Measurements from ENCODE around the gene IL17RC. TPM values are rescaled to one million over a fixed set of nuclear protein-coding genes. Genes with fewer than 3 reads are reported as not detected.

The IL17RC gene
- total RNA-seq, 1 experiment from 2014 or later: 23.6 TPM

DNA sequence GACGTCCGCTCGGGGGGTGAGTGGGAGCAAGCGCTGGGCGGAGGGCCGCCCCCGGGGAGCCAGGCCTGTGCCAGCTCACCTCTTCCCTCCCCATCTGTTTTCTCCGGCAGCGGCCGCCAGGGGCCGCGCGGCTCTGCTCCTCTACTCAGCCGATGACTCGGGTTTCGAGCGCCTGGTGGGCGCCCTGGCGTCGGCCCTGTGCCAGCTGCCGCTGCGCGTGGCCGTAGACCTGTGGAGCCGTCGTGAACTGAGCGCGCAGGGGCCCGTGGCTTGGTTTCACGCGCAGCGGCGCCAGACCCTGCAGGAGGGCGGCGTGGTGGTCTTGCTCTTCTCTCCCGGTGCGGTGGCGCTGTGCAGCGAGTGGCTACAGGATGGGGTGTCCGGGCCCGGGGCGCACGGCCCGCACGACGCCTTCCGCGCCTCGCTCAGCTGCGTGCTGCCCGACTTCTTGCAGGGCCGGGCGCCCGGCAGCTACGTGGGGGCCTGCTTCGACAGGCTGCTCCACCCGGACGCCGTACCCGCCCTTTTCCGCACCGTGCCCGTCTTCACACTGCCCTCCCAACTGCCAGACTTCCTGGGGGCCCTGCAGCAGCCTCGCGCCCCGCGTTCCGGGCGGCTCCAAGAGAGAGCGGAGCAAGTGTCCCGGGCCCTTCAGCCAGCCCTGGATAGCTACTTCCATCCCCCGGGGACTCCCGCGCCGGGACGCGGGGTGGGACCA lies 16.1 kb downstream of the IL17RC start:
- DNase-seq (ENCODE audit: low read depth, low spot score) (no peak), ATAC-seq (peak; percentile 87)
- H3K36me3 ChIP-seq (ENCODE audit: control insufficient read depth, insufficient read depth, low read length): no peaks in the 10 kb centered on the region; the same call in 1 of the 2 replicates
- intact Hi-C loops (cut with micrococcal nuclease; ENCODE audit: unreplicated experiment): no loop called here
- ChIA-PET CTCF (interaction anchor here (0.6 to 2.1 kb wide), 12 partner anchors 11 to 938 kb away, joined by 3 to 16 read pairs (median 4); partner anchors contain the start of genes IL17RE and RPUSD3), POLR2A (interaction anchor here (0.6 kb wide), 3 partner anchors 43 to 140 kb away, joined by 4 to 13 read pairs (median 5); partner anchors contain the start of gene ARPC4)
- BruUV-seq (replicated peaks): no TSS peak
- TF ChIP-seq SIN3A (IDR thresholded peaks at IDR 0.05; ENCODE audit: borderline replicate concordance, insufficient read depth, low read depth, low read length): no peak; the same call in 1 of the 2 replicates
- TF ChIP-seq, protein P1, sequence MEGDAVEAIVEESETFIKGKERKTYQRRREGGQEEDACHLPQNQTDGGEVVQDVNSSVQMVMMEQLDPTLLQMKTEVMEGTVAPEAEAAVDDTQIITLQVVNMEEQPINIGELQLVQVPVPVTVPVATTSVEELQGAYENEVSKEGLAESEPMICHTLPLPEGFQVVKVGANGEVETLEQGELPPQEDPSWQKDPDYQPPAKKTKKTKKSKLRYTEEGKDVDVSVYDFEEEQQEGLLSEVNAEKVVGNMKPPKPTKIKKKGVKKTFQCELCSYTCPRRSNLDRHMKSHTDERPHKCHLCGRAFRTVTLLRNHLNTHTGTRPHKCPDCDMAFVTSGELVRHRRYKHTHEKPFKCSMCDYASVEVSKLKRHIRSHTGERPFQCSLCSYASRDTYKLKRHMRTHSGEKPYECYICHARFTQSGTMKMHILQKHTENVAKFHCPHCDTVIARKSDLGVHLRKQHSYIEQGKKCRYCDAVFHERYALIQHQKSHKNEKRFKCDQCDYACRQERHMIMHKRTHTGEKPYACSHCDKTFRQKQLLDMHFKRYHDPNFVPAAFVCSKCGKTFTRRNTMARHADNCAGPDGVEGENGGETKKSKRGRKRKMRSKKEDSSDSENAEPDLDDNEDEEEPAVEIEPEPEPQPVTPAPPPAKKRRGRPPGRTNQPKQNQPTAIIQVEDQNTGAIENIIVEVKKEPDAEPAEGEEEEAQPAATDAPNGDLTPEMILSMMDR (IDR thresholded peaks at IDR 0.05): peak; percentile 88
- no peaks in the 10 kb centered on the region for H3K27me3 ChIP-seq (ENCODE audit: control insufficient read depth, insufficient read depth, low read length)
- 0 out of 2 replicates have a peak, but pooled peaks cover 4% of the 10 kb centered on the region for H3K4me1 ChIP-seq (ENCODE audit: control insufficient read depth, insufficient read depth, low read length)
- no peaks in the 10 kb centered on the region for H3K9me3 ChIP-seq (ENCODE audit: control insufficient read depth, insufficient read depth, low read depth, low read length)
- H3K4me3 ChIP-seq (ENCODE audit: low read depth in 2 of 2, low read length in 2 of 2): peak overlapping the region; percentile 66 to 72
- in situ Hi-C loops (cut with HindIII; ENCODE audit: low pct_unique_long_range_greater_than_20kb, low sequenced_read_pairs): no loop called here
- peak overlapping the region; percentile 65; the same call in 1 of the 2 replicates for H3K27ac ChIP-seq (ENCODE audit: low read length)

DNA sequence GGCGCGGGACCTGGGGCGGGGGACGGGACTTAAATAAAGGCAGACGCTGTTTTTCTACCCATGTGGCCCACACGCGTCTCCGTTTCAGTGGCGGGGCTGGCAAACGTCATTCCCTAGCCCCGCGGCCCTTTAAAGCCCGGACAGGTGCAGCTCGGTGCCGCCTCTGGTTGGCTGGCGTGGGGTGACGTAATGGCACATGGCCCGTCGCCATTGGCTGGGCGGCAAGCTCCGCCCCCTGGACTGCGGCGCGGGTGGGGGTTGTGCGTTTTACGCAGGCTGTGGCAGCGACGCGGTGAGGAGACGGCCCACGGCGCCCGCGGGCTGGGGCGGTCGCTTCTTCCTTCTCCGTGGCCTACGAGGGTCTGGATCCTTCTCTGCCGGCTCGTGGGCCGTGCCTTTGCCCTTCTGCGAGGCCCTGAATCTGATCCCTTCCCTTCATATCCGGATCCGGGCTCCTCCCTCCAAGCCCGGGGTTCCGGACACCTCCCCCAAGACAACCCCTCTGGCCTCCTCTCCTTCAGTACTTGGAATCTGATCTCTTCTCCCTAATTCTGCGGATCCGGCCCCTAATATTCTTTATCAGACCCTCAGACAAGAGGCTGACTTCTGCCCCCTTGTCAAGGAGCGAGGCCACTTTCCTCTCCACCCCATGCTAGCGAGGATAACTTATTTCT lies 16.8 kb downstream of the IL17RC start, which contains the start of gene CRELD1:
TSS of gene CRELD1 (plus strand) at position 274 of the 674 bp plus-strand sequence. CDS start 605 bp downstream, outside the sequence.
- no peaks in the 10 kb centered on the region for H3K27me3 ChIP-seq (ENCODE audit: control insufficient read depth, insufficient read depth, low read length)
- TF ChIP-seq POLR2AphosphoS5 (IDR thresholded peaks at IDR 0.05; ENCODE audit: low read depth, low read length): peak; percentile 71; the same call in 1 of the 2 replicates
- peak; percentile 86 for TF ChIP-seq TCF7L2 (IDR thresholded peaks at IDR 0.05; ENCODE audit: low read depth, low read length)
- TF ChIP-seq, protein P2, sequence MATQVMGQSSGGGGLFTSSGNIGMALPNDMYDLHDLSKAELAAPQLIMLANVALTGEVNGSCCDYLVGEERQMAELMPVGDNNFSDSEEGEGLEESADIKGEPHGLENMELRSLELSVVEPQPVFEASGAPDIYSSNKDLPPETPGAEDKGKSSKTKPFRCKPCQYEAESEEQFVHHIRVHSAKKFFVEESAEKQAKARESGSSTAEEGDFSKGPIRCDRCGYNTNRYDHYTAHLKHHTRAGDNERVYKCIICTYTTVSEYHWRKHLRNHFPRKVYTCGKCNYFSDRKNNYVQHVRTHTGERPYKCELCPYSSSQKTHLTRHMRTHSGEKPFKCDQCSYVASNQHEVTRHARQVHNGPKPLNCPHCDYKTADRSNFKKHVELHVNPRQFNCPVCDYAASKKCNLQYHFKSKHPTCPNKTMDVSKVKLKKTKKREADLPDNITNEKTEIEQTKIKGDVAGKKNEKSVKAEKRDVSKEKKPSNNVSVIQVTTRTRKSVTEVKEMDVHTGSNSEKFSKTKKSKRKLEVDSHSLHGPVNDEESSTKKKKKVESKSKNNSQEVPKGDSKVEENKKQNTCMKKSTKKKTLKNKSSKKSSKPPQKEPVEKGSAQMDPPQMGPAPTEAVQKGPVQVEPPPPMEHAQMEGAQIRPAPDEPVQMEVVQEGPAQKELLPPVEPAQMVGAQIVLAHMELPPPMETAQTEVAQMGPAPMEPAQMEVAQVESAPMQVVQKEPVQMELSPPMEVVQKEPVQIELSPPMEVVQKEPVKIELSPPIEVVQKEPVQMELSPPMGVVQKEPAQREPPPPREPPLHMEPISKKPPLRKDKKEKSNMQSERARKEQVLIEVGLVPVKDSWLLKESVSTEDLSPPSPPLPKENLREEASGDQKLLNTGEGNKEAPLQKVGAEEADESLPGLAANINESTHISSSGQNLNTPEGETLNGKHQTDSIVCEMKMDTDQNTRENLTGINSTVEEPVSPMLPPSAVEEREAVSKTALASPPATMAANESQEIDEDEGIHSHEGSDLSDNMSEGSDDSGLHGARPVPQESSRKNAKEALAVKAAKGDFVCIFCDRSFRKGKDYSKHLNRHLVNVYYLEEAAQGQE (IDR thresholded peaks at IDR 0.05; ENCODE audit: insufficient read depth in 1 of 2, low read depth in 2 of 2, low read length in 1 of 2): no peak
- 0 out of 2 replicates have a peak, but pooled peaks have one; percentile 42 for TF ChIP-seq SIN3A (IDR thresholded peaks at IDR 0.05; ENCODE audit: borderline replicate concordance, insufficient read depth, low read depth, low read length)
- TF ChIP-seq, protein P1 (IDR thresholded peaks at IDR 0.05): no peak
- no peaks in the 10 kb centered on the region for H3K9me3 ChIP-seq (ENCODE audit: control insufficient read depth, insufficient read depth, low read depth, low read length)
- intact Hi-C loops (cut with micrococcal nuclease; ENCODE audit: unreplicated experiment): no loop called here
- peak within 1 kb of the TSS; percentile 66 to 72 for H3K4me3 ChIP-seq (ENCODE audit: low read depth in 2 of 2, low read length in 2 of 2)
- POLR2A ChIA-PET: interaction anchor here (0.6 kb wide), 1 partner anchor 42 kb away, joined by 13 read pairs; no protein-coding TSS in a partner anchor
- ATAC-seq: peak; percentile 92
- DNase-seq (ENCODE audit: low read depth, low spot score): no peak
- peak within 1 kb of the TSS; percentile 88 for H3K27ac ChIP-seq (ENCODE audit: low read length)
- BruUV-seq (replicated peaks): no TSS peak
- no peaks in the 10 kb centered on the region; the same call in 1 of the 2 replicates for H3K36me3 ChIP-seq (ENCODE audit: control insufficient read depth, insufficient read depth, low read length)
- H3K4me1 ChIP-seq (ENCODE audit: control insufficient read depth, insufficient read depth, low read length): 0 out of 2 replicates have a peak, but pooled peaks cover 4% of the 10 kb centered on the region
- CTCF ChIA-PET: interaction anchor here (0.7 to 2.1 kb wide), 2 partner anchors 13 to 219 kb away, joined by 4 to 16 read pairs; no protein-coding TSS in a partner anchor
- in situ Hi-C loops (cut with HindIII; ENCODE audit: low pct_unique_long_range_greater_than_20kb, low sequenced_read_pairs): no loop called here

All from Panc1 (cell line).